Lower leg skin (tissue), 3 donors: ENCODE data around the gene ZCCHC14.

Experiments
- CTCF ChIP-seq, 3 donors: fragments of 450-650 bp; IDR thresholded peaks; one replicate each; pipeline ENCODE4 v1.5.1; 2016; ENCODE audit warnings: antibody characterized with exemption in 3 of 3, mild to moderate bottlenecking in 3 of 3, moderate library complexity in 2 of 3
- POLR2A ChIP-seq, 2 donors: fragments of 450-650 bp; IDR thresholded peaks; one replicate each; pipeline ENCODE4 v1.6.1; 2016 to 2017; ENCODE audit warnings: antibody characterized with exemption in 2 of 2, mild to moderate bottlenecking in 1 of 2, moderate library complexity in 1 of 2

DNA sequence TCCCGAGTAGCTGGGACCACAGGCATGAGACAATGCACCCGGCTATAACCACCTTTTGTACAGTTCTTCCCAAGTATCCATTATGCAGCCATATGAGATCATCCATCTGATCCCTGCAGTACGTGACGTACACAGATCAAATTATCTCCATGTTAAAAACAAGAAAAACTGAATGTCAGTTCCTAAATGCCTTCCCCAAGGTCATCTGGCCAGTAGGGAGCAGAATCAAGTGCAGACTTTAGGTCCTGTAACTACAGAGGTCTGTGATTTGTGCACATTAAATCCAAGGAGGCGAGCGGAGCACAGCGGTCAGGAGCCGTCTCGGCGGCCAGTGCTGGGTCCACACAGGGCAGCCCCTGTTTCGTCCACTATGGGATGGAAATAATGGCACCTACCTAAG is 23.7 kb downstream of the ZCCHC14 start:
- no peak for TF ChIP-seq CTCF (IDR thresholded peaks at IDR 0.05)
- no peak for TF ChIP-seq POLR2A (IDR thresholded peaks at IDR 0.05)
